Activated CD4-positive, alpha-beta memory T cell treated with anti-CD3 and anti-CD28 coated beads for 36 hours (primary cell): Measurements from ENCODE around the gene OR2S2. TPM values are rescaled to one million over a fixed set of nuclear protein-coding genes. Genes with fewer than 3 reads are reported as not detected.
"Not testable (repeated sequence)": the region's sequence is repeated elsewhere in the genome, so short reads cannot be mapped to it uniquely, and the experiment has no call there.

Experiments used
- CTCF ChIA-PET: fragments of 350-600 bp; sonication (Branson Sonifier 250); formaldehyde crosslinking; loops from one replicate; lab custom pipeline; 2021; ENCODE audit warnings: antibody characterized with exemption, inconsistent platforms; lab: Charles Lee
- POLR2A ChIA-PET: fragments of 350-600 bp; sonication (Branson Sonifier 250); formaldehyde crosslinking; loops from one replicate; lab custom pipeline; 2021; ENCODE audit warnings: antibody characterized with exemption; lab: Charles Lee
- DNase-seq: peaks from one replicate; pipeline ENCODE4 v3.0.0-alpha.2; 2020
- H3K27ac Mint-ChIP-seq: one replicate; pipeline ENCODE4 v1.8.0; 2021; ENCODE audit warnings: mixed read lengths
- H3K27me3 Mint-ChIP-seq: one replicate; pipeline ENCODE4 v1.8.0; 2021; ENCODE audit warnings: mixed read lengths
- H3K36me3 Mint-ChIP-seq: one replicate; pipeline ENCODE4 v1.8.0; 2021; ENCODE audit warnings: mixed read lengths
- H3K4me1 Mint-ChIP-seq: one replicate; pipeline ENCODE4 v1.8.0; 2021; ENCODE audit warnings: low read depth, mixed read lengths
- H3K4me3 Mint-ChIP-seq: one replicate; pipeline ENCODE4 v1.8.0; 2021; ENCODE audit warnings: mild to moderate bottlenecking, mixed read lengths
- H3K9me3 Mint-ChIP-seq: one replicate; pipeline ENCODE4 v1.8.0; 2021; ENCODE audit warnings: mixed read lengths
- intact Hi-C: fragments of 100-400 bp; cut with micrococcal nuclease; formaldehyde crosslinking; loops from one replicate; pipeline ENCODE4 v1.15.1; 2023
- total RNA-seq, 2 experiments: library from RNA; stranded (reverse); gene quantifications; one replicate each; pipeline ENCODE4 v1.2.3, GENCODE V29; 2021

Gene OR2S2
- total RNA-seq, 2 experiments from 2014 or later = not detected

DNA sequence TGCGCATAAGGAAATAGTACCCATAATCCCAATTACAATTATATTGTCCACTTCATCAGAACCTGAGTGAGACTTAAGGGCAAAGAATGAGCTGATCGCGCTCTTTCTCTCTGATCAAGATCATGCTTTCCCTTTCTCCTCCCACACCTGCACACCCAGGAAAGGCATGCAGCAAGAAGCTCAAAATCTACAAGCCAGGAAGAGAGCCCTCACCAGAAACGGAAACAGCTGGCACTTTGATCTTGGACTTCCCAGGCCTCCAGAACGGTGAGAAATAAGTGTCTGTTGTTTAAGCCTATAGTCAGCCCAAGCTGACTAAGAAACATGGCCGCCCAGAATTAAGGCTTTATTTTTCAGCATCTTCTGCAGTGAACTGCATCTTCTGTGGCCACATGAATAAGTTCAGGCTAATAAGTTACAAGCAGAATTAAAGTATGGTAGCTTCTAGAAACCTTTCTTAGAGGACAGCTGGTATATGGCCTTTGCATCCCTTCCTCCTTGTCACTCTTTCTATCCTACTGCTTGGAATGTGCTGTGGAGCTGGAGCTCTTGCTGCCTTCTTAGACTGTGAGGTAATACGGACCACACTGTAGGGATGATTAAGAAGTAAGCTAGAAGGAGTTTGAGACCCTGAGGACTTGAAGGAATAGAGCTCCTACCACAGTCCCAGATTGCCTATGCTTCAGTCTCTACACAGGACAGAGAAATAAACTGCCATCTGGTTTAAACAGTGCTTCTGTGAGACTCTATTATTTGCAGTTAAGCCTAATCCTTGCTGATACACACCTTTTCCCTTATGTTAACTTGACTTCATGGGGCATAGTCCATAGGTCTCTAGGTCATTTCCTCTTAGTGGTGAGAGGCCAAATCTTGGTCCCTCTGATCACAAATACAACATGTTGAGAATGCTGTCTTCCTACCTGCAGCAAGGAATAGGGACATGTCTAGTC lies 17.2 kb downstream of the OR2S2 start:
- Mint-ChIP-seq H3K9me3 (peaks cover 7% of the 10 kb centered on the region), H3K36me3 (no peaks in the 10 kb centered on the region), H3K27ac (peak overlapping the region; percentile 66), H3K4me1 (peaks cover 72% of the 10 kb centered on the region), H3K4me3 (no peak overlapping the region), H3K27me3 (no peaks in the 10 kb centered on the region)
- intact Hi-C loops = no loop called here
- ChIA-PET CTCF (interaction anchor here (0.6 to 3.7 kb wide), 11 partner anchors 14 to 330 kb away, joined by 3 to 30 read pairs (median 4); no protein-coding TSS in a partner anchor), POLR2A (interaction anchor here (1.7 kb wide), 1 partner anchor 16 kb away, joined by 11 read pairs; no protein-coding TSS in a partner anchor)
- peak; percentile 72 for DNase-seq

GRCh38 chr9:35939679-35940250 lies 18.2 kb downstream of the OR2S2 start:
- POLR2A ChIA-PET = interaction anchor here (1.7 kb wide), 1 partner anchor 15 kb away, joined by 11 read pairs; no protein-coding TSS in a partner anchor
- Mint-ChIP-seq H3K27me3 (no peaks in the 10 kb centered on the region), H3K4me1 (peaks cover 64% of the 10 kb centered on the region), H3K36me3 (no peaks in the 10 kb centered on the region), H3K4me3 (no peak overlapping the region), H3K9me3 (peaks cover 7% of the 10 kb centered on the region), H3K27ac (peak overlapping the region; percentile 15)
- intact Hi-C loops = no loop called here
- DNase-seq = no peak
- CTCF ChIA-PET = interaction anchor here (0.6 to 3.7 kb wide), 9 partner anchors 15 to 84 kb away, joined by 3 to 30 read pairs (median 5); no protein-coding TSS in a partner anchor

- Mint-ChIP-seq H3K9me3 (peaks cover 7% of the 10 kb centered on the region), H3K4me3 (no peak overlapping the region), H3K27me3 (no peaks in the 10 kb centered on the region), H3K4me1 (peaks cover 57% of the 10 kb centered on the region), H3K27ac (peak overlapping the region; percentile 15), H3K36me3 (no peaks in the 10 kb centered on the region)
- DNase-seq = no peak
- intact Hi-C loops = no loop called here
- ChIA-PET CTCF (interaction anchor here (0.9 to 3.7 kb wide), 3 partner anchors 16 to 36 kb away, joined by 3 to 30 read pairs (median 15); no protein-coding TSS in a partner anchor), POLR2A (no interaction called here)
Observed at GRCh38 chr9:35938474-35939356, 19.2 kb downstream of the OR2S2 start.

- Mint-ChIP-seq H3K36me3 (no peaks in the 10 kb centered on the region), H3K9me3 (peaks cover 7% of the 10 kb centered on the region), H3K4me1 (peaks cover 57% of the 10 kb centered on the region), H3K27me3 (no peaks in the 10 kb centered on the region), H3K4me3 (no peak overlapping the region), H3K27ac (no peak overlapping the region)
- no peak for DNase-seq
- ChIA-PET POLR2A (no interaction called here), CTCF (no interaction called here)
- intact Hi-C loops = no loop called here
Observed at GRCh38 chr9:35937227-35937626, 20.7 kb downstream of the OR2S2 start.

DNA sequence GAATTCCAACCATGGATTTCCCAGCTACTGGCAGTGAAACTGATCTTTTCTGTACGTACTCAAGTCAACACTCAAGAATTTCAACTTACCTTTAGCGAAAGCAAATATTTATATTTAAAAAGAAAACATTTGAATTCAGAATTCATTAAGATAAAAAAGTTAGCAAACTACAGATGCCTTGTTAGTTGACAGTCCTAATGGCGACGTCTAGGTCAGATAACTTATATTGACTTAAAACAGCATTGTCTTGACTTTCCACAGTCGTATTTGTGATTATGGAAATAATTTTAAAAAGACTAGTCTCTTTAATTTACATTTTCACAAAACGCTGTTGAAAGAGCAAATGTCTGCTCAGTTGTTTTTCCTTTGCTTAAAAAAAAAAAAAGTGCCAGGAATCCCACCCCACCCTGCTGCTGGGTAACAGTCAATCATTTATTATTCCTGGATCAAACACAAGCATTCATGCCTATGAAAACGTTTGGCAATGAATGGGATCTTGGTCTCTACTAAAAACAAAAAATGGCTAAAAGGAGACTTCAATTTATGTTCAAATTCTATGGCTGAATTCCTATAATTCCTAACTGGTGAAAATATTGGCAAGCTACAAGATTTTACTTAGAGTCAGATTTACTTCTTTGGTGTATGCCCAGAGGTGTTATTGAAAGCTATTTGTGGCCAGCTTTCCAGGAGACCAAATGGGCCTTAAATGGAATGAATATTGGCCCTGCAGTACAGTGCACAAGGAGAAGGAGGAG lies 22.0 kb downstream of the OR2S2 start:
- H3K9me3 Mint-ChIP-seq = peaks cover 7% of the 10 kb centered on the region

GRCh38 chr9:35935261-35935660 lies 22.7 kb downstream of the OR2S2 start:
- no peak overlapping the region for H3K27ac Mint-ChIP-seq
- ChIA-PET CTCF (interaction anchor here (1.2 to 2.2 kb wide), 3 partner anchors 9 to 72 kb away, joined by 3 to 10 read pairs (median 6); no protein-coding TSS in a partner anchor), POLR2A (no interaction called here)
- intact Hi-C loops = no loop called here
- H3K27me3 Mint-ChIP-seq = no peaks in the 10 kb centered on the region
- H3K9me3 Mint-ChIP-seq = peaks cover 7% of the 10 kb centered on the region
- no peak overlapping the region for H3K4me3 Mint-ChIP-seq
- H3K4me1 Mint-ChIP-seq = peaks cover 39% of the 10 kb centered on the region
- no peaks in the 10 kb centered on the region for H3K36me3 Mint-ChIP-seq
- no peak for DNase-seq

More for the DNA sequence above, 22.0 kb downstream of the OR2S2 start:
- Mint-ChIP-seq H3K27me3 (no peaks in the 10 kb centered on the region), H3K27ac (no peak overlapping the region), H3K4me1 (peaks cover 46% of the 10 kb centered on the region), H3K36me3 (no peaks in the 10 kb centered on the region), H3K4me3 (no peak overlapping the region)
- CTCF ChIA-PET = interaction anchor here (1.0 to 2.2 kb wide), 4 partner anchors 9 to 71 kb away, joined by 3 to 10 read pairs (median 4); no protein-coding TSS in a partner anchor
- POLR2A ChIA-PET = no interaction called here
- intact Hi-C loops = no loop called here
- DNase-seq = no peak

GRCh38 chr9:35934069-35934468 lies 23.9 kb downstream of the OR2S2 start:
- H3K36me3 Mint-ChIP-seq, H3K4me3 Mint-ChIP-seq, DNase-seq, H3K9me3 Mint-ChIP-seq, H3K27me3 Mint-ChIP-seq, intact Hi-C loops, H3K27ac Mint-ChIP-seq: not testable (repeated sequence)
- ChIA-PET CTCF (interaction anchor here (2.2 kb wide), 1 partner anchor 11 kb away, joined by 10 read pairs; no protein-coding TSS in a partner anchor), POLR2A (interaction anchor here (1.5 kb wide), 1 partner anchor 10 kb away, joined by 3 read pairs; no protein-coding TSS in a partner anchor)
- H3K4me1 Mint-ChIP-seq = peaks cover 28% of the 10 kb centered on the region

GRCh38 chr9:35933550-35934067 lies 24.3 kb downstream of the OR2S2 start:
- no peak for DNase-seq
- no peak overlapping the region for H3K4me3 Mint-ChIP-seq
- intact Hi-C loops = no loop called here
- no peaks in the 10 kb centered on the region for H3K36me3 Mint-ChIP-seq
- no peaks in the 10 kb centered on the region for H3K27me3 Mint-ChIP-seq
- peaks cover 7% of the 10 kb centered on the region for H3K9me3 Mint-ChIP-seq
- ChIA-PET POLR2A (interaction anchor here (1.5 kb wide), 1 partner anchor 9 kb away, joined by 3 read pairs; no protein-coding TSS in a partner anchor), CTCF (no interaction called here)
- H3K27ac Mint-ChIP-seq = no peak overlapping the region
- peaks cover 24% of the 10 kb centered on the region for H3K4me1 Mint-ChIP-seq

- H3K9me3 Mint-ChIP-seq = peaks cover 7% of the 10 kb centered on the region
- no peaks in the 10 kb centered on the region for H3K36me3 Mint-ChIP-seq
- ChIA-PET CTCF (interaction anchor here (0.6 to 1.2 kb wide), 2 partner anchors 13 to 22 kb away, joined by 3 to 4 read pairs; no protein-coding TSS in a partner anchor), POLR2A (no interaction called here)
- H3K27me3 Mint-ChIP-seq = no peaks in the 10 kb centered on the region
- H3K4me3 Mint-ChIP-seq = no peak overlapping the region
- intact Hi-C loops = no loop called here
- H3K4me1 Mint-ChIP-seq = peaks cover 17% of the 10 kb centered on the region
- DNase-seq = peak; percentile 45
- no peak overlapping the region for H3K27ac Mint-ChIP-seq
Observed at GRCh38 chr9:35932735-35933134, 25.2 kb downstream of the OR2S2 start.

DNA sequence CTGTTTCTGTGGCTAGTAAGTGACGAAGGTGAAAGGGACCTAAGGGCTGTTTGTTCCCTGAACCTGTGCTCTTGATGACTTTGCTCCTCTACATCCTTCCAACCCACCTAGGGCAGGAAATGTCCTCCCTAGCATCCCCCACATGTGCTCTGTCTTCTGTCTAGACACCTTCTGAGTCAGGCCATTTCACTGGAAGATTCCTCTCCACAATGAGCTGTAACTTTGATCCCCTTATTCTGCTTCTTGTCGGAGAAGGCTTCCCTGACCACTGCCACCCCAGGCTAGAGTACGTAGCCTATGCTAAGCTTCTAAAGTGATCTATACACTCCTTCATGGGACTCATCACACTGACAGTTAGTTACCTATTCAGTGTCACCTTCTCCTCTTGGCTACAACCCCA lies 27.0 kb downstream of the OR2S2 start:
- Mint-ChIP-seq H3K9me3 (no peaks in the 10 kb centered on the region), H3K4me1 (peaks cover 14% of the 10 kb centered on the region), H3K27ac (no peak overlapping the region), H3K27me3 (no peaks in the 10 kb centered on the region), H3K36me3 (no peaks in the 10 kb centered on the region), H3K4me3 (no peak overlapping the region)
- DNase-seq = no peak
- CTCF ChIA-PET = interaction anchor here (1.3 kb wide), 1 partner anchor 14 kb away, joined by 3 read pairs; no protein-coding TSS in a partner anchor
- POLR2A ChIA-PET = no interaction called here
- intact Hi-C loops = no loop called here
